ENCODE results near the gene CGNL1.

GRCh38 chr15:57572468-57572867 lies 196.2 kb downstream of the CGNL1 start:
- TF ChIP-seq EZH2 (IDR thresholded peaks at IDR 0.05; ENCODE audit: borderline replicate concordance) (no peak), CTCF (IDR thresholded peaks at IDR 0.05; ENCODE audit: poor library complexity) (no peak), EZH2phosphoT487 (IDR thresholded peaks at IDR 0.05; ENCODE audit: low read depth, severe bottlenecking, unreplicated experiment) (no peak)

All from hepatocyte (in vitro differentiated cells).